ENCODE data around the gene MRPS6.

MRPS6 gene

DNA sequence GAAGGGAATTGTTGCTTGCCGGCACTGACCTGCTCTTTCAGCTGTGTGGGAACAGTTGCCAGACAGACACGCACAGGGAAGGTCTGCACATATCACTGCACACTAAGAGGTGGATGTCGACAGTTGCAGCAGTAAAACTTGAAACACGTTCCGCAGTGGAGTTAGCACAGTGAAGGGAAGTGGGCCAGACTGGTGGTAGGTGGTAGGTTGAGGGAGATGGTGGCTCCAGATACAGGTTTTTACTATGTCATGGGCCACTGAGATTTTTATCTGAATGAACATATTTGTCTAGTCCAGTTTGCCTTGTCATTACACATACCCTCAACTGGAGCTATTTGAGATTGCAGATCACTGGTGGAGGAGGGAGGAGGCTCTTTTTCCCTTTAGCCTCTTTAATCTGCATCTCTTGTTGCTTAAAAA is 13.5 kb downstream of the MRPS6 start:
- H3K4me3 ChIP-seq (ENCODE audit: low read depth in 1 of 2, low read length in 2 of 2) = no peak overlapping the region
- peaks cover 51% of the 10 kb centered on the region for H3K4me1 ChIP-seq (ENCODE audit: insufficient read depth, low read length)
- H3K36me3 ChIP-seq (ENCODE audit: insufficient read depth, low read length) = peaks cover 3% of the 10 kb centered on the region
- no peak overlapping the region for H3K27ac ChIP-seq (ENCODE audit: low read depth, low read length)
- no peaks in the 10 kb centered on the region for H3K27me3 ChIP-seq (ENCODE audit: control insufficient read depth in 1 of 2, insufficient read depth in 2 of 2, low read length in 2 of 2)
- no peak overlapping the region for H3K9ac ChIP-seq (ENCODE audit: low read length)
- no peaks in the 10 kb centered on the region for H3K9me3 ChIP-seq (ENCODE audit: low read length)

DNA sequence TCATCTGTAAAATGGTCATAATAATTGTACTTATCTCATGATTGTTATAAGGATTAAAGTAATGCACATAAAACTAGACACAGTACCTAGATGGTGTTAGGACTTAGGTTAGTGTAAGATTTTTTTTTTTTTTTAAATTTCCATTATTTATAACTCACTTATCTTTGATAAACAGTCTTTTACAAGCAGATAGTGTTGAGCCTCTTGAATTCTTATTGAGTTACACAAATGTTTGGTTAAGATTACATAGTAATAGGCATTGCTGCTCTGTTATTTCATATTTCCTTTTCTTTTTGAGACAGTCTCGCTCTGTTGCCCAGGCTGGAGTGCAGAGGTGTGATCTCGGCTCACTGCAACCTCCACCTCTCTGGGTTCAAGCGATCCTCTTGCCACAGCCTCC is 15.4 kb downstream of the MRPS6 start:
- Histone ChIP-seq H3K4me1 (ENCODE audit: insufficient read depth, low read length) (peaks cover 53% of the 10 kb centered on the region), H3K27me3 (ENCODE audit: control insufficient read depth in 1 of 2, insufficient read depth in 2 of 2, low read length in 2 of 2) (no peaks in the 10 kb centered on the region), H3K4me3 (ENCODE audit: low read depth in 1 of 2, low read length in 2 of 2) (no peak overlapping the region), H3K27ac (ENCODE audit: low read depth, low read length) (no peak overlapping the region), H3K9ac (ENCODE audit: low read length) (no peak overlapping the region), H3K9me3 (ENCODE audit: low read length) (no peaks in the 10 kb centered on the region), H3K36me3 (ENCODE audit: insufficient read depth, low read length) (no peaks in the 10 kb centered on the region)

- H3K27me3 ChIP-seq (ENCODE audit: control insufficient read depth in 1 of 2, insufficient read depth in 2 of 2, low read length in 2 of 2) = no peaks in the 10 kb centered on the region
- no peaks in the 10 kb centered on the region for H3K9me3 ChIP-seq (ENCODE audit: low read length)
- H3K4me3 ChIP-seq (ENCODE audit: low read depth in 1 of 2, low read length in 2 of 2) = no peak overlapping the region
- H3K27ac ChIP-seq (ENCODE audit: low read depth, low read length) = no peak overlapping the region
- no peak overlapping the region for H3K9ac ChIP-seq (ENCODE audit: low read length)
- H3K4me1 ChIP-seq (ENCODE audit: insufficient read depth, low read length) = peaks cover 47% of the 10 kb centered on the region
- peaks cover 11% of the 10 kb centered on the region for H3K36me3 ChIP-seq (ENCODE audit: insufficient read depth, low read length)
Measured at GRCh38 chr21:34091032-34091431, 17.7 kb downstream of the MRPS6 start.

- H3K27me3 ChIP-seq (ENCODE audit: control insufficient read depth in 1 of 2, insufficient read depth in 2 of 2, low read length in 2 of 2) = no peaks in the 10 kb centered on the region
- H3K9me3 ChIP-seq (ENCODE audit: low read length) = no peaks in the 10 kb centered on the region
- H3K36me3 ChIP-seq (ENCODE audit: insufficient read depth, low read length) = peaks cover 14% of the 10 kb centered on the region
- no peak overlapping the region for H3K4me3 ChIP-seq (ENCODE audit: low read depth in 1 of 2, low read length in 2 of 2)
- no peak overlapping the region for H3K9ac ChIP-seq (ENCODE audit: low read length)
- H3K4me1 ChIP-seq (ENCODE audit: insufficient read depth, low read length) = peaks cover 43% of the 10 kb centered on the region
- H3K27ac ChIP-seq (ENCODE audit: low read depth, low read length) = no peak overlapping the region
Measured at GRCh38 chr21:34091607-34092006, 18.2 kb downstream of the MRPS6 start.

DNA sequence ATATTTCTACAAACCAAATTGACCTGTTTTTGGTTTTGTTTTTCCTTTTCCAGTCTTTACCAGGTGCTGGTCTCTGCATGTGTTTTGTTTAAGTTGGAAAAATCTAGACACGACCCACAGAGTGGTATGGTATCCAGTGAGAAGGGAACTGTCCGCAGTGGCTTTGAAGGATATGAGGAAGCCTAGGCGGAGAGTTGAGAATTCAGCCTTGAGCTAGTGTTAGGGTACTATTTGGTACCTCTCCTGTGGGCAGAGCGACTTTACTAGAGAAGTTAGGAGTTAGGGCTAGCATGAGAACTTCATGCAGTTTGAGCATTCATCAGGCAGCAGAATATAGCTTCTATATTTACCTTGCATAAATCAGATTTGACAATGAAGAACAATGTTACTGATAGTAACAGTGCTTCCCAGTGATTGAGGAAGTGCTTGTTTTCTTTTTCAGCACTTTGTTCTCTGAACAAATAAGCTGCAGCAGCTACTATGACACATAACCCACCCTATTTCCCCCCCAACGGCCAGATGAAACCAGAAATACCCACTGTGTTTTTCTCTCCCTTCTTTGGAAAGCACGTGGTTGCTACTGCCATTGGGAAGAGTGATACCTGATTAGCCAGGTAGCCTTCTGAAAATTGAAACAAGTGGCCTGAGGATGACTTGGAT is 19.0 kb downstream of the MRPS6 start:
- Histone ChIP-seq H3K4me1 (ENCODE audit: insufficient read depth, low read length) (peaks cover 40% of the 10 kb centered on the region), H3K9me3 (ENCODE audit: low read length) (no peaks in the 10 kb centered on the region), H3K9ac (ENCODE audit: low read length) (no peak overlapping the region), H3K36me3 (ENCODE audit: insufficient read depth, low read length) (peaks cover 14% of the 10 kb centered on the region), H3K27ac (ENCODE audit: low read depth, low read length) (no peak overlapping the region), H3K4me3 (ENCODE audit: low read depth in 1 of 2, low read length in 2 of 2) (no peak overlapping the region), H3K27me3 (ENCODE audit: control insufficient read depth in 1 of 2, insufficient read depth in 2 of 2, low read length in 2 of 2) (no peaks in the 10 kb centered on the region)

- Histone ChIP-seq H3K4me3 (ENCODE audit: low read depth in 1 of 2, low read length in 2 of 2) (no peak overlapping the region), H3K9ac (ENCODE audit: low read length) (no peak overlapping the region), H3K9me3 (ENCODE audit: low read length) (no peaks in the 10 kb centered on the region), H3K36me3 (ENCODE audit: insufficient read depth, low read length) (peaks cover 14% of the 10 kb centered on the region), H3K27ac (ENCODE audit: low read depth, low read length) (no peak overlapping the region), H3K27me3 (ENCODE audit: control insufficient read depth in 1 of 2, insufficient read depth in 2 of 2, low read length in 2 of 2) (no peaks in the 10 kb centered on the region), H3K4me1 (ENCODE audit: insufficient read depth, low read length) (peaks cover 47% of the 10 kb centered on the region)
Measured at GRCh38 chr21:34093083-34093482, 19.7 kb downstream of the MRPS6 start.

DNA sequence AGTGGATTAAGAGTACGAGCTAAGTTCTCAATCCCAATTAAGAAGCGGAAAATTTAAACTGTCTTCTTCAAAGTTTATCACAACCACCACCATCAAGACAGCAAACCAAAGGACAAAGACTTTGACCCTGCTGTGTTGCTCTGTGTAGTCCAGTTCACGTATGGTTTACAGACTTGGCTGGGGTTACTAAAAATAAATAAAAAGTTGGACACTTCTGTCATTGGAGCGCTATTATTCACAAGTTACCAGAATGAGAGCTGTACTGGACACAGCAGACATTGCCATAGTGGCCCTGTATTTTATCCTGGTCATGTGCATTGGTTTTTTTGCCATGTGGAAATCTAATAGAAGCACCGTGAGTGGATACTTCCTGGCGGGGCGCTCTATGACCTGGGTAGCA is 21.6 kb downstream of the MRPS6 start:
- Histone ChIP-seq H3K36me3 (ENCODE audit: insufficient read depth, low read length) (peaks cover 14% of the 10 kb centered on the region), H3K9me3 (ENCODE audit: low read length) (no peaks in the 10 kb centered on the region), H3K4me1 (ENCODE audit: insufficient read depth, low read length) (peaks cover 50% of the 10 kb centered on the region), H3K27ac (ENCODE audit: low read depth, low read length) (no peak overlapping the region), H3K4me3 (ENCODE audit: low read depth in 1 of 2, low read length in 2 of 2) (no peak overlapping the region), H3K27me3 (ENCODE audit: control insufficient read depth in 1 of 2, insufficient read depth in 2 of 2, low read length in 2 of 2) (no peaks in the 10 kb centered on the region), H3K9ac (ENCODE audit: low read length) (no peak overlapping the region)

DNA sequence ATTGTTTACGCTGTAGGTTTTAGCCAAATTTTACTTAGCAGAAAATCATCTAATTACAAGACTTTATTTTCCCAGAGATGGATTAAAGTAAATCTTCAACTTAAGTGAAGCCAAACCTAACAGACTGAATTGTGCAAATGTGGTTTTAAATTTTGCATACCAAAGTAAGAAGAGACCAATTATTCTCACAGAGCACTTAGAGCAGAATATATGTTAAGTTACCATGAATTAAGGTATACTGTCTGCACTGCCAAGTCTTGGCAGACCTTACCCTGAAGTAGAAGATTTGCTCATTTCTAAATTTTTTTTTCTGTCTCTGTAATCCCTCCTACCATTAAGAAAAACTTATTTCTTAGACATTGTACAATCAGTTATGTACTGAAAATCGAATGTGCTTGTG is 24.1 kb downstream of the MRPS6 start:
- Histone ChIP-seq H3K9me3 (ENCODE audit: low read length) (no peaks in the 10 kb centered on the region), H3K4me3 (ENCODE audit: low read depth in 1 of 2, low read length in 2 of 2) (no peak overlapping the region), H3K27me3 (ENCODE audit: control insufficient read depth in 1 of 2, insufficient read depth in 2 of 2, low read length in 2 of 2) (no peaks in the 10 kb centered on the region), H3K4me1 (ENCODE audit: insufficient read depth, low read length) (peaks cover 54% of the 10 kb centered on the region), H3K9ac (ENCODE audit: low read length) (no peak overlapping the region), H3K36me3 (ENCODE audit: insufficient read depth, low read length) (peaks cover 14% of the 10 kb centered on the region), H3K27ac (ENCODE audit: low read depth, low read length) (no peak overlapping the region)

- peaks cover 10% of the 10 kb centered on the region for H3K36me3 ChIP-seq (ENCODE audit: insufficient read depth, low read length)
- H3K4me1 ChIP-seq (ENCODE audit: insufficient read depth, low read length) = peaks cover 49% of the 10 kb centered on the region
- no peaks in the 10 kb centered on the region for H3K9me3 ChIP-seq (ENCODE audit: low read length)
- H3K27ac ChIP-seq (ENCODE audit: low read depth, low read length) = no peak overlapping the region
- no peak overlapping the region for H3K9ac ChIP-seq (ENCODE audit: low read length)
- H3K27me3 ChIP-seq (ENCODE audit: control insufficient read depth in 1 of 2, insufficient read depth in 2 of 2, low read length in 2 of 2) = no peaks in the 10 kb centered on the region
- no peak overlapping the region for H3K4me3 ChIP-seq (ENCODE audit: low read depth in 1 of 2, low read length in 2 of 2)
Measured at GRCh38 chr21:34100337-34100736, 27.0 kb downstream of the MRPS6 start.

- no peak overlapping the region for H3K9ac ChIP-seq (ENCODE audit: low read length)
- peaks cover 6% of the 10 kb centered on the region for H3K36me3 ChIP-seq (ENCODE audit: insufficient read depth, low read length)
- peaks cover 49% of the 10 kb centered on the region for H3K4me1 ChIP-seq (ENCODE audit: insufficient read depth, low read length)
- H3K27me3 ChIP-seq (ENCODE audit: control insufficient read depth in 1 of 2, insufficient read depth in 2 of 2, low read length in 2 of 2) = no peaks in the 10 kb centered on the region
- no peak overlapping the region for H3K4me3 ChIP-seq (ENCODE audit: low read depth in 1 of 2, low read length in 2 of 2)
- no peak overlapping the region for H3K27ac ChIP-seq (ENCODE audit: low read depth, low read length)
- H3K9me3 ChIP-seq (ENCODE audit: low read length) = no peaks in the 10 kb centered on the region
Measured at GRCh38 chr21:34100790-34101189, 27.4 kb downstream of the MRPS6 start.

DNA sequence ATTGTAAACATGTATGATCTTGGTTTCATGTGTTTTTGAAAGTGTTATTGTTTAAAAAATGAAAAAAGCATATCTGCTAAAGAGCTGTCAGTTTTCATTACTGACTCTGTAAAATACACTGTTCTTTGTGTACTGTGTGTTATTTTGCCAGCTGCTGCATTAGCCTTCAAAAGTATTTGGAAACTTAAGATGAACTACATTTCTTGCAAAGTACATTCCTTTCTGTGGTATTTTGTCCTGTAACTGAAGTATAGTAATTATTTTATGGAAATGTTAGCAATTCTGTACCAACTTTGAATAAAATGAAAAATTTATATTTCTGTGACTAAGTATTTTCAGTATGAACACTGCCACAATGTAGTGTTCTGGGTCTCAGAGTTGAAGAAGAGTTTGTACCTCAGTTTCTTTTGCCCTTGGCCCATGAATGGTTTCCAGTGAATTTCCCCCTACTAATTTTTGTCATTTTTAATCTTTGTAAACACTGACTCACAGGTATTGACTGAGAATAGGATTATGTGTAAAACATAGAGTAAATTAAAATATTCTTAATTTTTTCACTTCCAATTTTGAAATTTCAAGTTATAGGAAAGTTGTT is 32.7 kb downstream of the MRPS6 start:
- Histone ChIP-seq H3K36me3 (ENCODE audit: insufficient read depth, low read length) (no peaks in the 10 kb centered on the region), H3K27ac (ENCODE audit: low read depth, low read length) (no peak overlapping the region), H3K27me3 (ENCODE audit: control insufficient read depth in 1 of 2, insufficient read depth in 2 of 2, low read length in 2 of 2) (no peaks in the 10 kb centered on the region), H3K4me1 (ENCODE audit: insufficient read depth, low read length) (peaks cover 37% of the 10 kb centered on the region), H3K4me3 (ENCODE audit: low read depth in 1 of 2, low read length in 2 of 2) (no peak overlapping the region), H3K9me3 (ENCODE audit: low read length) (no peaks in the 10 kb centered on the region), H3K9ac (ENCODE audit: low read length) (no peak overlapping the region)

- Histone ChIP-seq H3K9ac (ENCODE audit: low read length) (no peak overlapping the region), H3K9me3 (ENCODE audit: low read length) (no peaks in the 10 kb centered on the region), H3K27ac (ENCODE audit: low read depth, low read length) (no peak overlapping the region), H3K4me1 (ENCODE audit: insufficient read depth, low read length) (peaks cover 26% of the 10 kb centered on the region), H3K36me3 (ENCODE audit: insufficient read depth, low read length) (no peaks in the 10 kb centered on the region), H3K4me3 (ENCODE audit: low read depth in 1 of 2, low read length in 2 of 2) (no peak overlapping the region), H3K27me3 (ENCODE audit: control insufficient read depth in 1 of 2, insufficient read depth in 2 of 2, low read length in 2 of 2) (no peaks in the 10 kb centered on the region)
Measured at GRCh38 chr21:34107606-34108005, 34.2 kb downstream of the MRPS6 start.
